Choroid plexus epithelial cell (primary cell): ENCODE measurements around the gene CDK19.

ENCODE experiments used
- DNase-seq: peaks from one replicate; pipeline ENCODE4 v3.0.0-alpha.2; 2010; ENCODE audit warnings: low read depth
- H3K4me3 ChIP-seq: 2 replicates; pipeline ENCODE4 v1.5.1; 2011; ENCODE audit warnings: low read depth, mild to moderate bottlenecking, control low read depth, low read length, moderate library complexity
- TF ChIP-seq, protein P1 (sequence below): conservative IDR thresholded peaks from 2 replicates; pipeline ENCODE4 v1.5.1; 2011; ENCODE audit warnings: low read depth, mild to moderate bottlenecking, control low read depth, inconsistent platforms, low read length, moderate library complexity

Gene CDK19

DNA sequence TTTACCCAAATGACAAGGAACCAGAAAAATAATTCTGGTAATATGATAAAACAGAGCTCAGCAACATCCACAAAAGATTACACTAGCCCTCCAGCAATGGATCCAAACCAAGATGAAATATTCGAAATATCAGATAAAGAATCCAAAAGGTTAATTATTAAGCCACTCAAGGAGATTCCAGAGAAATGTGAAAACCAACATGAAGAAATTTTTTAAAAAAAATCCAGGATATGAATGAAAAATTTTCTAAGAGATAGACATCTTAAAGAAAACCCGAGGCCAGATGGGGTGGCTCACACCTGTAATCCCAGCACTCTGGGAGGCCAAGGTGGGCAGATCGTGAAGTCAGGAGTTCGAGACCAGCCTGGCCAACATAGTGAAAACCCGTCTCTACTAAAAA lies 124.4 kb downstream of the CDK19 start:
- H3K4me3 ChIP-seq = no peak overlapping the region
- TF ChIP-seq, protein P1, sequence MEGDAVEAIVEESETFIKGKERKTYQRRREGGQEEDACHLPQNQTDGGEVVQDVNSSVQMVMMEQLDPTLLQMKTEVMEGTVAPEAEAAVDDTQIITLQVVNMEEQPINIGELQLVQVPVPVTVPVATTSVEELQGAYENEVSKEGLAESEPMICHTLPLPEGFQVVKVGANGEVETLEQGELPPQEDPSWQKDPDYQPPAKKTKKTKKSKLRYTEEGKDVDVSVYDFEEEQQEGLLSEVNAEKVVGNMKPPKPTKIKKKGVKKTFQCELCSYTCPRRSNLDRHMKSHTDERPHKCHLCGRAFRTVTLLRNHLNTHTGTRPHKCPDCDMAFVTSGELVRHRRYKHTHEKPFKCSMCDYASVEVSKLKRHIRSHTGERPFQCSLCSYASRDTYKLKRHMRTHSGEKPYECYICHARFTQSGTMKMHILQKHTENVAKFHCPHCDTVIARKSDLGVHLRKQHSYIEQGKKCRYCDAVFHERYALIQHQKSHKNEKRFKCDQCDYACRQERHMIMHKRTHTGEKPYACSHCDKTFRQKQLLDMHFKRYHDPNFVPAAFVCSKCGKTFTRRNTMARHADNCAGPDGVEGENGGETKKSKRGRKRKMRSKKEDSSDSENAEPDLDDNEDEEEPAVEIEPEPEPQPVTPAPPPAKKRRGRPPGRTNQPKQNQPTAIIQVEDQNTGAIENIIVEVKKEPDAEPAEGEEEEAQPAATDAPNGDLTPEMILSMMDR = no peak

GRCh38 chr6:110690106-110690654 lies 125.1 kb downstream of the CDK19 start:
- H3K4me3 ChIP-seq = no peak overlapping the region
- TF ChIP-seq, protein P1 = no peak
- no peak for DNase-seq

More for the DNA sequence above, 124.4 kb downstream of the CDK19 start:
- no peak for DNase-seq

- TF ChIP-seq, protein P1 = no peak
- no peak overlapping the region for H3K4me3 ChIP-seq
- no peak for DNase-seq
These were observed 125.9 kb downstream of the CDK19 start for GRCh38 chr6:110689275-110689935.

DNA sequence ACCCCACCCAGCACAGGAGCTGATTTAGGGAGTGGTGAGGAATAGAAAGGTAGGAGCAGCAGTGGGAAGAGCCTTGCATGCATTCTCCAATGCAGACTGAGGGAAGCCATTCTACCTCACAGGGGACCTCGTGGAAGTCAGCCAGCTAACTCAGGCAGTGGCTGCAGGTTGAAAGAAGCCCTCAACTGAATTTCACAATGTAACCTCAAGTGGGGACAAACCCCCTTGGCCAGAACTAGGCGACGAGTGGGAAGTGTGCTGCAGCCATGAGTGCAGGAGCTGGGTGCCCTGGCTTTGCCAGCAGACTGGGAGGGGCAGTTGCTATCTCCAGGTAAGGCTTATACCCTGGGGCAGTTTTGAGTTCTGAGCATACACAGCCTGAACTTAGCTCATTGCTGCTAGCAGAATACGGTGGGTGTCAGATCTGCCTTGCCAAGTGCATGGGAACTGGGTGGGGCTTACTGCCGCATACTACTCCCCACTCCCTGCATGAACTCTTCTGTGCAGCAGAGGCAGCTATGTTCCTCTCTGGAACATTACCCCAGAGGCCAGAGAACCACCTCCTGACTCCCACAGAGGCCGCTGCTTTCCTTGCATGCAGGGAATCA lies 126.5 kb downstream of the CDK19 start:
- H3K4me3 ChIP-seq = no peak overlapping the region
- no peak for DNase-seq
- TF ChIP-seq, protein P1 = no peak

- no peak for DNase-seq
- no peak overlapping the region for H3K4me3 ChIP-seq
- TF ChIP-seq, protein P1 = no peak
These were observed 127.9 kb downstream of the CDK19 start for GRCh38 chr6:110687326-110687725.

DNA sequence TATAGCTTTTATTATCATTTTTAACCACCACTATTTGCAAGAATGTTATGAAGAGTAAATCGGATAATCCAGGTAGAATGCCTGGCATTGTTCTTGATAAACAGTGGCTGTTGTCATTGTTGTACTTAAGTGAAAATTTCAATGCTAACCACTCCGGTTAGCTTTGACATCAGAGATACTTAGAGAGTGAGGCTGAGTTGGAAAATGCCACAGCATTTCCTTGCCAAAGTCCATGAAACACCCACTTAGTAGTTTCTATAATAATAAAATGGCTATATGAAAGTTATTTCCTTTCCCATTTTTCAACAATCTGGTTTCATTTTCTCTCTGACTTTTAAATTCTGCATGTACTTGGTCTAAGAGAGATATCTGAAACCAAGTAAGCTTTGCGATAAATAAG lies 132.0 kb downstream of the CDK19 start:
- TF ChIP-seq, protein P1 = no peak
- no peak overlapping the region for H3K4me3 ChIP-seq
- no peak for DNase-seq
